T-helper 2 cell treated with Interferon-gamma antibody and Interleukin-4, amounts not matched to agents 100 ng/mL and 5 ng/mL, for 36 hours (primary cell): ENCODE measurements around the gene DUS2. TPM values are rescaled to one million over a fixed set of nuclear protein-coding genes. Genes with fewer than 3 reads are reported as not detected.

Experiments
- intact Hi-C: fragments of 100-400 bp; cut with micrococcal nuclease; formaldehyde crosslinking; loops from one replicate; pipeline ENCODE4 v1.15.1; 2023
- total RNA-seq: library from RNA; stranded (reverse); gene quantifications from 2 replicates; pipeline ENCODE4 v1.2.3, GENCODE V29; 2022

Gene DUS2
- 23.8 and 25.0 TPM in 2 replicates for total RNA-seq

GRCh38 chr16:68022728-68023537 lies at the start of gene DUS2, which contains the start of gene DDX28:
TSS of gene DUS2 (plus strand) at chr16:68023284. CDS start at chr16:68038024, 14,740 bp downstream.
TSS of gene DDX28 (minus strand) at chr16:68023232. CDS start at chr16:68023202, 30 bp downstream.
- intact Hi-C loops, result loop anchor here (1.0 to 5.0 kb wide), 5 partner anchors 30 to 356 kb away; partner anchors contain the start of genes C16orf86, DPEP3, ENKD1 and RANBP10

GRCh38 chr16:67975321-67976105 lies 47.6 kb upstream of the DUS2 start:
- intact Hi-C loops, result no loop called here

- intact Hi-C loops, result no loop called here
Measured at GRCh38 chr16:67976205-67976604, 46.9 kb upstream of the DUS2 start.

GRCh38 chr16:67977005-67977404 lies 46.1 kb upstream of the DUS2 start:
- intact Hi-C loops, result no loop called here

- intact Hi-C loops, result no loop called here
Measured at GRCh38 chr16:67977469-67978227, 45.4 kb upstream of the DUS2 start.

GRCh38 chr16:67979955-67980678 lies 43.0 kb upstream of the DUS2 start, which contains the start of gene DPEP3:
TSS of gene DPEP3 (minus strand) at chr16:67980499. CDS start at chr16:67980380, 119 bp downstream.
- intact Hi-C loops, result loop anchor here (5.0 kb wide), 1 partner anchor 42 kb away; the partner anchor contains the start of genes DDX28 and DUS2

- intact Hi-C loops, result loop anchor here (5.0 kb wide), 1 partner anchor 40 kb away; the partner anchor contains the start of genes DDX28 and DUS2
Measured at GRCh38 chr16:67982011-67982696, 40.9 kb upstream of the DUS2 start.

GRCh38 chr16:67986949-67987348 lies 36.1 kb upstream of the DUS2 start:
- intact Hi-C loops, result no loop called here

GRCh38 chr16:67987460-67988160 lies 35.5 kb upstream of the DUS2 start:
- intact Hi-C loops, result no loop called here

- intact Hi-C loops, result no loop called here
Measured at GRCh38 chr16:67988675-67989074, 34.4 kb upstream of the DUS2 start.

- intact Hi-C loops, result loop anchor here (10.0 kb wide), 1 partner anchor 1145 kb away; the partner anchor contains the start of genes CHTF8 and UTP4
Measured at GRCh38 chr16:67989322-67990017, 33.6 kb upstream of the DUS2 start.

GRCh38 chr16:67990018-67990386 lies 33.1 kb upstream of the DUS2 start:
- intact Hi-C loops, result loop anchor here (10.0 kb wide), 1 partner anchor 1145 kb away; the partner anchor contains the start of genes CHTF8 and UTP4

- intact Hi-C loops, result loop anchor here (1.0 to 10.0 kb wide), 5 partner anchors 31 to 1142 kb away; partner anchors contain the start of genes CHTF8, DDX28, DUS2 and PSMB10
Measured at GRCh38 chr16:67992661-67993206, 30.4 kb upstream of the DUS2 start.

GRCh38 chr16:67993207-67994039 lies 29.7 kb upstream of the DUS2 start:
- intact Hi-C loops, result loop anchor here (1.0 to 10.0 kb wide), 5 partner anchors 30 to 1141 kb away; partner anchors contain the start of genes CHTF8, DDX28, DUS2 and PSMB10

- intact Hi-C loops, result loop anchor here (10.0 kb wide), 1 partner anchor 1141 kb away; the partner anchor contains the start of genes CHTF8 and UTP4
Measured at GRCh38 chr16:67994040-67994408, 29.1 kb upstream of the DUS2 start.

- intact Hi-C loops, result loop anchor here (10.0 kb wide), 1 partner anchor 1139 kb away; the partner anchor contains the start of genes CHTF8 and UTP4
Measured at GRCh38 chr16:67995423-67995822, 27.7 kb upstream of the DUS2 start.

- intact Hi-C loops, result loop anchor here (10.0 kb wide), 1 partner anchor 1138 kb away; the partner anchor contains the start of genes CHTF8 and UTP4
Measured at GRCh38 chr16:67996666-67997065, 26.4 kb upstream of the DUS2 start.
